HepG2 (cell line): ENCODE data around the gene CFAP97. TPM values are rescaled to one million over a fixed set of nuclear protein-coding genes. Genes with fewer than 3 reads are reported as not detected.

Source experiments
- E2F2 ChIP-seq: sonication (generic); formaldehyde crosslinking; IDR thresholded peaks from 2 replicates; pipeline ENCODE4 v1.4.0; 2020; ENCODE audit warnings: missing genetic modification reagents, borderline replicate concordance
- FOXK2 ChIP-seq: fragments of 450-650 bp; IDR thresholded peaks from 2 replicates; pipeline ENCODE4 v1.6.1; 2016
- GPBP1L1 ChIP-seq: sonication (generic); formaldehyde crosslinking; IDR thresholded peaks from 2 replicates; pipeline ENCODE4 v1.5.0; 2020; ENCODE audit warnings: mild to moderate bottlenecking, missing genetic modification reagents
- HNRNPH1 ChIP-seq: fragments of 200-400 bp; formaldehyde crosslinking; optimal IDR thresholded peaks from 2 replicates; pipeline ENCODE3; 2017; ENCODE audit warnings: mild to moderate bottlenecking, low read depth, low read length
- MXD4 ChIP-seq: IDR thresholded peaks from 2 replicates; pipeline ENCODE4 v1.6.1; 2016; ENCODE audit warnings: mild to moderate bottlenecking, missing biosample characterization, missing genetic modification reagents
- RNF219 ChIP-seq: sonication (generic); formaldehyde crosslinking; IDR thresholded peaks from 2 replicates; pipeline ENCODE4 v1.5.0; 2020; ENCODE audit warnings: mild to moderate bottlenecking, missing genetic modification reagents
- SAFB2 ChIP-seq: sonication (generic); formaldehyde crosslinking; IDR thresholded peaks from 2 replicates; pipeline ENCODE4 v1.5.1; 2020; ENCODE audit warnings: missing genetic modification reagents, low read depth, mild to moderate bottlenecking, borderline replicate concordance
- ZNF207 ChIP-seq: fragments of 450-650 bp; IDR thresholded peaks from 2 replicates; pipeline ENCODE4 v1.6.1; 2016; ENCODE audit warnings: antibody characterized with exemption, borderline replicate concordance
- ZNF318 ChIP-seq: sonication (generic); formaldehyde crosslinking; IDR thresholded peaks from 2 replicates; pipeline ENCODE4 v1.4.0; 2020; ENCODE audit warnings: mild to moderate bottlenecking, missing genetic modification reagents
- ZNF331 ChIP-seq: sonication (generic); formaldehyde crosslinking; IDR thresholded peaks from 2 replicates; pipeline ENCODE4 v1.4.0; 2020; ENCODE audit warnings: missing genetic modification reagents
- ZNF335 ChIP-seq: sonication (generic); formaldehyde crosslinking; IDR thresholded peaks from 2 replicates; pipeline ENCODE4 v1.4.0; 2020; ENCODE audit warnings: missing genetic modification reagents
- ZNF556 ChIP-seq: sonication (generic); formaldehyde crosslinking; IDR thresholded peaks from 2 replicates; pipeline ENCODE4 v1.4.0; 2020; ENCODE audit warnings: mild to moderate bottlenecking, missing genetic modification reagents, borderline replicate concordance
- ZNF713 ChIP-seq: sonication (generic); formaldehyde crosslinking; IDR thresholded peaks from 2 replicates; pipeline ENCODE4 v1.4.0; 2020; ENCODE audit warnings: mild to moderate bottlenecking, missing genetic modification reagents
- ZNF792 ChIP-seq: IDR thresholded peaks from 2 replicates; pipeline ENCODE4 v1.6.1; 2016
- polyA plus RNA-seq, 8 experiments: library from polyadenylated mRNA; depleted of rRNA in 3 of 8; stranded (reverse) in 7 of 8; unstranded in 1 of 8; fragments of >200 nt; fragmentation: Illumina TruSeq in 4 of 8; extraction: Trizol in 4 of 8; gene quantifications; 2 replicates each; pipeline versions ENCODE4 v1.2.1 to v1.2.3, GENCODE V29; 2011 to 2016; ENCODE audit warnings: low read depth in 4 of 8, missing spikeins in 1 of 8, mixed read lengths in 1 of 8; ENCODE audit not compliant: insufficient read depth in 1 of 8
- total RNA-seq, 5 experiments: library from RNA; depleted of rRNA; stranded (reverse); fragments of >200 nt; fragmentation: Illumina TruSeq; extraction: Trizol; gene quantifications; 2 replicates each; pipeline ENCODE4 v1.2.3, GENCODE V29; 2016; ENCODE audit warnings: low read depth in 1 of 5
- TF ChIP-seq, protein P1 (sequence below): sonication (generic); formaldehyde crosslinking; IDR thresholded peaks from 2 replicates; pipeline ENCODE4 v1.8.1; 2023; ENCODE audit warnings: mild to moderate bottlenecking, inconsistent platforms, moderate library complexity, missing genetic modification reagents, borderline replicate concordance

CFAP97 gene
- total and polyA plus RNA-seq, 2 of the 13 experiments (the other 11 are each of a cell fraction or from before 2014, with no cell fraction given) = 32.1 to 44.4 TPM

DNA sequence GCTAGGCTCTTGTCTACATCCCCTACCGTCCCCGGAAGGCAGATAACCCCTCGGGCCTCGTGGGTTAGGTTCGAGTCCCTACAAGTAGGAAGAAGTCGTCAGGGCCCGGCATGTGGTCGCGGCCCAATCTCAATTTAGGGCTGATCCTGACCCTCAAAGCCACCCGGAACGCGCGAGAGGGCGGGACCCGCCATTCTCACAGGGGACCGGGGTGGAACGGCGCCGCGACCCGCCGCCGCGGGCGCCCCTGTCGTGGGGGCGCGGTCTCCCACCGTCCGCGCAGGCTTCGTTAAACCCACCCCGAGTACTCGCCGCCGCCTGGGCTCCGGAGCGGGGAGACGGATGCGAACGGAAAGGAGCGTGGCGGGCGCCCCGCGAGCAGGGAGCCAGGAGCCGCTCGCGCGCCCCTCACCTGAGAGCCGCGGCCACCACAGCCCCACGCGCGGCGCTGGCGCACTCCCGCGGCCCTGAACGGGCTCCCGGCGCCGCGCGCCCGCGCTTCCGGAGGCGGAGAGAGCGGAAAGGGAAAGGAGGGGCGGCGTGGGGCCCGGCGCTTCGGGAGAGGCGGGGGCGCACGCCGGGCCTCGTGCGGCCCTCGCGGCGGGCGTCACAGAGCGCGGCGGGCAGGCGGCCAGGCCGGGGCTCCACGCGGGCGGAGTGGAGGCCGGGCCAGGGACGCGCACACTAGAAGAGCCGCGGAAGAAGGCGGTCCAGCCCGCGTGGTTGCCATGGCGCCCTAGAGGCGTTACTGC, at the start of gene CFAP97 (continued):
- TF ChIP-seq ZNF318 (CRISPR knock-in tag) (no peak), RNF219 (peak; percentile 85; the same call in 1 of the 2 replicates), ZNF713 (CRISPR knock-in tag) (no peak), ZNF207 (no peak), ZNF331 (no peak), ZNF792 (CRISPR knock-in tag) (no peak; the same call in 1 of the 2 replicates), SAFB2 (CRISPR knock-in tag) (no peak), HNRNPH1 (no peak), ZNF556 (CRISPR knock-in tag) (no peak; the same call in 1 of the 2 replicates), E2F2 (CRISPR knock-in tag) (no peak), ZNF335 (no peak), GPBP1L1 (CRISPR knock-in tag) (no peak), MXD4 (no peak; the same call in 1 of the 2 replicates), FOXK2 (no peak)
- TF ChIP-seq, protein P1, sequence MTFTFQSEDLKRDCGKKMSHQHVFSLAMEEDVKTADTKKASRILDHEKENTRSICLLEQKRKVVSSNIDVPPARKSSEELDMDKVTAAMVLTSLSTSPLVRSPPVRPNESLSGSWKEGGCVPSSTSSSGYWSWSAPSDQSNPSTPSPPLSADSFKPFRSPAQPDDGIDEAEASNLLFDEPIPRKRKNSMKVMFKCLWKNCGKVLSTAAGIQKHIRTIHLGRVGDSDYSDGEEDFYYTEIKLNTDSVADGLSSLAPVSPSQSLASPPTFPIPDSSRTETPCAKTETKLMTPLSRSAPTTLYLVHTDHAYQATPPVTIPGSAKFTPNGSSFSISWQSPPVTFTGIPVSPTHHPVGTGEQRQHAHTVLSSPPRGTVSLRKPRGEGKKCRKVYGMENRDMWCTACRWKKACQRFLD (CRISPR knock-in tag) = no peak
